Hematopoietic multipotent progenitor cell (in vitro differentiated cells): Measurements from ENCODE around the gene TSPAN18. TPM values are rescaled to one million over a fixed set of nuclear protein-coding genes. Genes with fewer than 3 reads are reported as not detected.

ENCODE experiments used
- DNase-seq, 3 donors: peaks; one replicate each; pipeline ENCODE4 v3.0.0-alpha.2; 2011 to 2015; ENCODE audit warnings: low read depth in 2 of 3, low spot score in 2 of 3
- total RNA-seq: library from RNA; depleted of rRNA; stranded (reverse); fragments of >200 nt; gene quantifications from one replicate; pipeline ENCODE4 v1.2.3, GENCODE V29; 2012

The TSPAN18 gene
- total RNA-seq, 1 donor = 0.54 TPM

- no peak for DNase-seq
Observed at GRCh38 chr11:44837661-44838060, 110.9 kb downstream of the TSPAN18 start.

- no peak for DNase-seq
Observed at GRCh38 chr11:44839458-44840084, 112.8 kb downstream of the TSPAN18 start.

DNA sequence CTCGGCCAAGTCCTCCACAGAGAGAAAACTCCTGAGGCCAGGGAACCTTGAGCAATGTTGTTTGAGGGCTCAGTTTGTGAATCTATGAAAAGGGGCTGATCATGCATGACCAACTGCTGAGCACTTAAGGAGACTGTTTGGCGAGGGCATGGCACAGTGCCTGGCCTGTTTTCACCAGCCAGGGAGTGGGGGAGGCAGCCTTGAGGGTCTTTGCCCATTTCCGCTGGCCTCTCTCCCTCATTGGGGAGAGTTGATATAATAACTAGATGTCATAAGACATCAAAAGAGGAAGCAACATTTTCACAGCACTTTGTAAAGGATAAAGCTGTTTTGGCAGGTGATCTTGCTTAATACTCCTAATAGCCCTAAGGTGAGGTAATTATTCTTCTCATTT lies 113.3 kb downstream of the TSPAN18 start:
- DNase-seq = no peak

- DNase-seq = no peak
Observed at GRCh38 chr11:44840521-44841251, 113.9 kb downstream of the TSPAN18 start.

- no peak for DNase-seq
Observed at GRCh38 chr11:44842220-44842619, 115.5 kb downstream of the TSPAN18 start.

DNA sequence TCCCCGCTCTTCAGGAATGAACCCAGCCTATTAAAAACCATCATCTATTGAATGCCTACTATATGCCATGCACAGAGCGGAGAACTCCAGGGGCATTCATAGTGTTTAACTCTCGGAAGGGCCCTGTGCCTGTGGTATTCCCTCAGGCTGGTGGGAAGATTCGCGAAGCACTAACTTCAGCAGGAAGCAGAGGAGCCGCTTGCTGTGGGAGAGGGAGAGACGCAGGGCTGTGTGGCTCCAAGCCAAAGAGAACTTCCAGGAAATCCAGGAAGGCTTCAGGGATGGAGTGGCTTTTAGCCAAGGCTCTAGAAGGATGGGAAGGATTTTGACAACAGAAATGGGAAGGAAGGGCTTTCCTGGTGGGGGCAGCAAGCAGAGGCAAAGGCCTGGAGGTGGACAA lies 120.1 kb downstream of the TSPAN18 start:
- DNase-seq = no peak

DNA sequence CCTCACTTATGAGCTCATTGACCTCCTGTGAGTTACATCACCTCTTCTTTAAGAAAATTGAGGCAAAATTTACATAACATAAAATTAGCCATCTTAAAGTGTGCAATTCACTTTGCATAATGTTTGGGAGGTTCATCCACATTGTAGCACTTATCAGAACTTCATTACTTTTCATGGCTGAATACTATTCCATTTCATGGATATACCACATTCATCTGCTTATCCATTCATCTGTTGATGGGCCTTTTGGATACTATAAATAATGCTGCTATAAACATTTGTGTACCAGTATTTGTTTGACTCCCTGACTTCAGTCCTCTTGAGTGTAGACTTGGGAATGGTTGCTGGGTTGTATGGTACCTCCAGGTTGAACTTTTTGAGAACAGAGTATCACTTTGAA lies 120.6 kb downstream of the TSPAN18 start:
- DNase-seq = no peak

DNA sequence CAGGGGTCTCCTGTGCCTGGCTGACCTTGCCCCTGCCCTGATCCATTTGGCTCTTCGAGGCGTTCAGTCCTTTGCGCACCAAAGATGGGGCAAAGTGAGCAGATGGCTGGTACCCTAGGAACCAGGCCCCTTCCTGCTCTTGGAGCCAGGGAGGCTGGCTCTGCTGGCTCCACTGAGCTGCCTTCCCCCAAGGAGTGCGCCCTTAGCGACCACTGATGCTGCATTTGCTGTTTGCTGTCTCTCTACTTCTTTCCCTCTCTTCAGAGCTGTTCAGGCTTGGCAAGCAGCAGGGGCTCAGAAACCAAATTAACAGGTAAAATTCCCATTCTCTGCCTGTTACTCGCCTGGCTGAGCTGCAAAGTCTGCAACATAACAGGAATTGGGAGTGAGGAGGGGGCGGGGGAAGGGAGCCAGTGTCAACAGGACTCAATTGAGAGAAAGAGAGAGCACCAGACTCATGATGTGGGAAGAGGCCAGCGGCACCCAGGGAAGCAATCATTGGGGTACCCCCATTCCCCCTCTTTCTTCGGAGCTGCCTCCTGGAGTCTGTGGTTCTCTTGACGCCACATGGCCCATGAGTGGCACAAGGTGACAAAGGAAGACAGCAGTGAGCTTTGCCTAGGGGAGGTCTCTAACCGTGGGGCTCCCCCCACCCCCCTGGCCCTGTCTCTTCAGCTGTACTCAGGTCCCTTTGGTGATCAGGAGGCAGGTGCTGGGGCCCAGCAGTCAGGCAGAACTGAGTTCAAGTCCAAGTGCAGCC lies 121.6 kb downstream of the TSPAN18 start:
- DNase-seq = no peak

GRCh38 chr11:44848963-44849350 lies 122.2 kb downstream of the TSPAN18 start:
- DNase-seq = no peak

- no peak for DNase-seq
Observed at GRCh38 chr11:44849424-44849823, 122.7 kb downstream of the TSPAN18 start.

- no peak for DNase-seq
Observed at GRCh38 chr11:44849922-44850321, 123.2 kb downstream of the TSPAN18 start.

DNA sequence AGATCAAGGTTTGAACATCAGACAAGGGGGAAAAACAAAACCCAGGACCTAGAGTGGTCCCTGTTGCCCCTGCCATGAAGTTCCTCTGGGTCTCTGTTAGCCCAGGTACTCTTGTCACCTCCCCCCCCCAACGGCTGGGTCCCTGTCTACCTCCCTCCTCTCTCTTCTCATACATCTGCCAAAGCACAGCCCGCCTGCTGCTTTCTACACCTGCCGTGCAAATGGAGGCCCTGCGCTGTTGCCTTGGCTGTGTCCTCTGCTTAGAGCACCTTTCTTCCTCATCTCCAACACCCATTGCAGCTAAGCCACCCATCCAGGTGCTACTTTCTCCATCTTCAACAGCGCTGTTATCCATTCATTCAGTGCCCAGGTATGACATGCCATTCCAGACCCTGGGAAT lies 124.7 kb downstream of the TSPAN18 start:
- no peak for DNase-seq

GRCh38 chr11:44852159-44852747 lies 125.5 kb downstream of the TSPAN18 start:
- no peak for DNase-seq

- DNase-seq = no peak
Observed at GRCh38 chr11:44852952-44853351, 126.2 kb downstream of the TSPAN18 start.

DNA sequence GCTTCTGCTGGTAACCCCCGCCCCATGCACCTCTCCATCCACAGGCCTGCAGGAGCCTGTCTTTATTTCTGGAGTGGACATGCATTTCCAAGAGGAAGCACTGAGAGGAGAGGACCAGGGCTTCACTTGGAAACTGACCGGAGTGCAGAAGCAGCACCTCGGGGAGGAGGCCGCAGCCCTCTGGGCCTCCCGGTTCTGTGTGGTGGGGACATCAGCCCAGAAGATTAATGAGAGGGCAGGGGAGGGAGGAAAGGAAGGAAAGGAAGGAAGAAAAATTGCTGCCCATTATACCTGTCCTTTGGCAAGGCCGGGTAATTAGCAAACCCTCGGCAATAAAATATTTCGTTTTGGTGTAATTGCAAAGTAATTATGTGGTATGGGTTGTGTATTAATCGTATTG lies 126.9 kb downstream of the TSPAN18 start:
- no peak for DNase-seq

DNA sequence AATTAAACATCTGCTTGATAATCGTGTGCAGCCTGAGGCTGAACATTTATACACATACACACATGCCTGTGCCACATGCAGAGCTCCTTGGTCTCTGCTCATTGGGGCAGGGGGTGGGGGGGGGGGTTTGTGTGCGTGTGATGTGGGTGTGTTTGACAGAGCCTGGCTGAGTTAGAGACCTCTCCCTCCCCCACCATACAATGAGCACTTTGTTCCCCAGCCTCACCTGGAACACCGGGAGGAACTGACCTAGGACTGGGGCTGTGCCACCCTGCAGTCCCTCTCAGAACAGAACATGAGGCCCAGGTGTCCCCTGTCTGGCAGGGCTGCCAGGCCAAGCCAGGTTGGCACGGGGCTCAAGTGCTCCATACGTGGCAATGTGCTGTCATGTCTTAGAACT lies 127.3 kb downstream of the TSPAN18 start:
- no peak for DNase-seq

DNA sequence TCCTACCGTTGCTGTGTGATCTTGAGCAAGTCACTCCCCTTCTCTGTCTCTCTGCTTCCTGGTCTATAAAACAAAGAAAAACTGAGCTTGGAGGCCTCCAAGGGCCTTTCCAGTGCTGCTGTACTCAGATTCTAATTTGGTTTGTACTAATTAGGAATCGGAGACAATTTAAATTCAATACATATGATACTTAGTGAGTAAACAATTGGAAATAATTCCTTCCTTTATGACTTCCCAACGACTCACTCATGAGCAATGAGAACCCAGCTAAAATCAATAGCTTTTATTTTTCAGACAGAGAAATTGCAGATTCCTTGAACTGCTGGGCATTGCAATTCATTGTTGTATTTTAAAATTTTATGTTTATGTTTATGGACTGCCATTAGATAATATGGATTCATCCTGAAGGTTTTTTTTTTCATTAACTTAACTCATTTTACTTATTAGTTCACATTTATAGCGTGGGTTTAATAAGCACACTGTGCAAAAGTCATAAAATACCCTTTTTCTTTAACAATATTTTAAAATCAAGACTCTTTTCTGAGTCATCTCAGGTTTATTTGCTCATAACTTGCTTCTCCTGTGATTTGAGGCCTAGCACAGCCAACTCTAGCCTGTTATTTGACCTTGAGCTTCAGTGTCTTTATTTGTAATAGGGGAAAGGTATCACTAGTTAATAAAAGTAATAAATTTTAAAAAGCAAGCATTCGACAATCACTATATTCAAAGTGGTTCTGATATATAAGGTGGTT lies 128.2 kb downstream of the TSPAN18 start:
- DNase-seq = no peak

GRCh38 chr11:44855493-44855849 lies 128.7 kb downstream of the TSPAN18 start:
- no peak for DNase-seq

GRCh38 chr11:44857490-44858090 lies 130.8 kb downstream of the TSPAN18 start:
- no peak for DNase-seq

GRCh38 chr11:44858796-44859527 lies 132.2 kb downstream of the TSPAN18 start:
- no peak for DNase-seq
